Measurements from ENCODE around the gene FOXP1. TPM values are rescaled to one million over a fixed set of nuclear protein-coding genes. Genes with fewer than 3 reads are reported as not detected.

The FOXP1 gene
- total and polyA plus RNA-seq, 9 of the 15 experiments (the other 6 are each of a cell fraction or from before 2014, with no cell fraction given): 7.7 to 34.5 (median 13.7) TPM

DNA sequence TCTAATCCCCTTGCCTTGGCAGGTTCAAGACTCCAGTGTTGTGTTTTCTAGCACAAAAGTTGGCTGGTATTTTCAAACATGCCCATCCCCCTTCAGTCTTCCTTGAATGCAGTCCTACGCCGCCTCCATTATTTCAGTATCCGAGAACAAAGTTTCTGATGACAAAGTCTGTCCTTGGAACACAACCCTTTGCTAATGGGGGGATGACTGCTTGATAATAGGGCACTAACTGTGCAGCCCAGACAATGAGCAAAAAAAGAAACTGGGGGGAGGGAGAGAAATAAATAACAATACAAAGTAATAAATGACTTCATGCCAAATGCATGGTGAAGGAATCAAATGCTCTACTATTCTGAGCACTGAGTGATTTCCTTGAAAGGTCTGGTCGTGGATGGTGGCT is 310.1 kb downstream of the FOXP1 start:
- no TSS peak for BruUV-seq (replicated peaks)
- no peak for DNase-seq (ENCODE audit: extremely low read depth in 1 of 4, low spot score in 3 of 4)
- Histone ChIP-seq H4K20me1 (replicated peaks; ENCODE audit: control insufficient read depth, insufficient read depth, low read length) (no peaks in the 10 kb centered on the region), H3K9me1 (ENCODE audit: control insufficient read depth, insufficient read depth, low read length) (no peaks in the 10 kb centered on the region), H3K4me1 (replicated peaks in 1 of 2; ENCODE audit: control insufficient read depth in 2 of 2, insufficient read depth in 2 of 2, low read length in 2 of 2) (no peaks in the 10 kb centered on the region; a peak in 1 of 5 replicates), H3K4me3 (no peak overlapping the region), H3K9me3 (replicated peaks; ENCODE audit: control insufficient read depth, insufficient read depth, low read depth, low read length) (no peaks in the 10 kb centered on the region), H3K27ac (ENCODE audit: extremely low read depth, low read depth, low read length) (no peak overlapping the region), H3K4me2 (ENCODE audit: insufficient read depth, low read length) (no peak overlapping the region), H3K27me3 (ENCODE audit: control insufficient read depth in 2 of 2, insufficient read depth in 2 of 2, low read length in 2 of 2) (no peaks in the 10 kb centered on the region), H2AFZ (ENCODE audit: low read depth, low read length) (no peak overlapping the region), H3K36me3 (ENCODE audit: control insufficient read depth, insufficient read depth, low read length) (no peaks in the 10 kb centered on the region), H3K9ac (ENCODE audit: insufficient read depth in 1 of 2, low read depth in 2 of 2, low read length in 2 of 2) (no peak overlapping the region), H3K79me2 (ENCODE audit: control insufficient read depth, insufficient read depth, low read length) (no peaks in the 10 kb centered on the region)
- in situ Hi-C loops (cut with MboI): no loop called here
- CTCF ChIA-PET (ENCODE audit: low intra/inter-chr PET ratio): no interaction called here
- TF ChIP-seq, protein P1, sequence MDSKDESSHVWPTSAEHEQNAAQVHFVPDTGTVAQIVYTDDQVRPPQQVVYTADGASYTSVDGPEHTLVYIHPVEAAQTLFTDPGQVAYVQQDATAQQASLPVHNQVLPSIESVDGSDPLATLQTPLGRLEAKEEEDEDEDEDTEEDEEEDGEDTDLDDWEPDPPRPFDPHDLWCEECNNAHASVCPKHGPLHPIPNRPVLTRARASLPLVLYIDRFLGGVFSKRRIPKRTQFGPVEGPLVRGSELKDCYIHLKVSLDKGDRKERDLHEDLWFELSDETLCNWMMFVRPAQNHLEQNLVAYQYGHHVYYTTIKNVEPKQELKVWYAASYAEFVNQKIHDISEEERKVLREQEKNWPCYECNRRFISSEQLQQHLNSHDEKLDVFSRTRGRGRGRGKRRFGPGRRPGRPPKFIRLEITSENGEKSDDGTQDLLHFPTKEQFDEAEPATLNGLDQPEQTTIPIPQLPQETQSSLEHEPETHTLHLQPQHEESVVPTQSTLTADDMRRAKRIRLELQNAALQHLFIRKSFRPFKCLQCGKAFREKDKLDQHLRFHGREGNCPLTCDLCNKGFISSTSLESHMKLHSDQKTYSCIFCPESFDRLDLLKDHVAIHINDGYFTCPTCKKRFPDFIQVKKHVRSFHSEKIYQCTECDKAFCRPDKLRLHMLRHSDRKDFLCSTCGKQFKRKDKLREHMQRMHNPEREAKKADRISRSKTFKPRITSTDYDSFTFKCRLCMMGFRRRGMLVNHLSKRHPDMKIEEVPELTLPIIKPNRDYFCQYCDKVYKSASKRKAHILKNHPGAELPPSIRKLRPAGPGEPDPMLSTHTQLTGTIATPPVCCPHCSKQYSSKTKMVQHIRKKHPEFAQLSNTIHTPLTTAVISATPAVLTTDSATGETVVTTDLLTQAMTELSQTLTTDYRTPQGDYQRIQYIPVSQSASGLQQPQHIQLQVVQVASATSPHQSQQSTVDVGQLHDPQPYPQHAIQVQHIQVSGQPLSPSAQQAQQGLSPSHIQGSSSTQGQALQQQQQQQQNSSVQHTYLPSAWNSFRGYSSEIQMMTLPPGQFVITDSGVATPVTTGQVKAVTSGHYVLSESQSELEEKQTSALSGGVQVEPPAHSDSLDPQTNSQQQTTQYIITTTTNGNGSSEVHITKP (IDR thresholded peaks at IDR 0.05; ENCODE audit: partially characterized antibody): no peak
- TF ChIP-seq TGIF2 (CRISPR knock-in tag; IDR thresholded peaks at IDR 0.05) (no peak), KAT8 (IDR thresholded peaks at IDR 0.05; ENCODE audit: low read depth) (no peak), RBM15 (IDR thresholded peaks at IDR 0.05; ENCODE audit: insufficient read depth, low read length) (no peak), KLF13 (tag; IDR thresholded peaks at IDR 0.05; ENCODE audit: borderline replicate concordance, low read depth) (no peak)
- TF ChIP-seq, protein P2, sequence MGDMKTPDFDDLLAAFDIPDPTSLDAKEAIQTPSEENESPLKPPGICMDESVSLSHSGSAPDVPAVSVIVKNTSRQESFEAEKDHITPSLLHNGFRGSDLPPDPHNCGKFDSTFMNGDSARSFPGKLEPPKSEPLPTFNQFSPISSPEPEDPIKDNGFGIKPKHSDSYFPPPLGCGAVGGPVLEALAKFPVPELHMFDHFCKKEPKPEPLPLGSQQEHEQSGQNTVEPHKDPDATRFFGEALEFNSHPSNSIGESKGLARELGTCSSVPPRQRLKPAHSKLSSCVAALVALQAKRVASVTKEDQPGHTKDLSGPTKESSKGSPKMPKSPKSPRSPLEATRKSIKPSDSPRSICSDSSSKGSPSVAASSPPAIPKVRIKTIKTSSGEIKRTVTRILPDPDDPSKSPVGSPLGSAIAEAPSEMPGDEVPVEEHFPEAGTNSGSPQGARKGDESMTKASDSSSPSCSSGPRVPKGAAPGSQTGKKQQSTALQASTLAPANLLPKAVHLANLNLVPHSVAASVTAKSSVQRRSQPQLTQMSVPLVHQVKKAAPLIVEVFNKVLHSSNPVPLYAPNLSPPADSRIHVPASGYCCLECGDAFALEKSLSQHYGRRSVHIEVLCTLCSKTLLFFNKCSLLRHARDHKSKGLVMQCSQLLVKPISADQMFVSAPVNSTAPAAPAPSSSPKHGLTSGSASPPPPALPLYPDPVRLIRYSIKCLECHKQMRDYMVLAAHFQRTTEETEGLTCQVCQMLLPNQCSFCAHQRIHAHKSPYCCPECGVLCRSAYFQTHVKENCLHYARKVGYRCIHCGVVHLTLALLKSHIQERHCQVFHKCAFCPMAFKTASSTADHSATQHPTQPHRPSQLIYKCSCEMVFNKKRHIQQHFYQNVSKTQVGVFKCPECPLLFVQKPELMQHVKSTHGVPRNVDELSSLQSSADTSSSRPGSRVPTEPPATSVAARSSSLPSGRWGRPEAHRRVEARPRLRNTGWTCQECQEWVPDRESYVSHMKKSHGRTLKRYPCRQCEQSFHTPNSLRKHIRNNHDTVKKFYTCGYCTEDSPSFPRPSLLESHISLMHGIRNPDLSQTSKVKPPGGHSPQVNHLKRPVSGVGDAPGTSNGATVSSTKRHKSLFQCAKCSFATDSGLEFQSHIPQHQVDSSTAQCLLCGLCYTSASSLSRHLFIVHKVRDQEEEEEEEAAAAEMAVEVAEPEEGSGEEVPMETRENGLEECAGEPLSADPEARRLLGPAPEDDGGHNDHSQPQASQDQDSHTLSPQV (IDR thresholded peaks at IDR 0.05): no peak
- TF ChIP-seq, protein P3, sequence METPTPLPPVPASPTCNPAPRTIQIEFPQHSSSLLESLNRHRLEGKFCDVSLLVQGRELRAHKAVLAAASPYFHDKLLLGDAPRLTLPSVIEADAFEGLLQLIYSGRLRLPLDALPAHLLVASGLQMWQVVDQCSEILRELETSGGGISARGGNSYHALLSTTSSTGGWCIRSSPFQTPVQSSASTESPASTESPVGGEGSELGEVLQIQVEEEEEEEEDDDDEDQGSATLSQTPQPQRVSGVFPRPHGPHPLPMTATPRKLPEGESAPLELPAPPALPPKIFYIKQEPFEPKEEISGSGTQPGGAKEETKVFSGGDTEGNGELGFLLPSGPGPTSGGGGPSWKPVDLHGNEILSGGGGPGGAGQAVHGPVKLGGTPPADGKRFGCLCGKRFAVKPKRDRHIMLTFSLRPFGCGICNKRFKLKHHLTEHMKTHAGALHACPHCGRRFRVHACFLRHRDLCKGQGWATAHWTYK (CRISPR knock-in tag; IDR thresholded peaks at IDR 0.05): no peak
- 76% methylated on average over 4 of the region's 4 CpGs for whole genome bisulfite sequencing (ENCODE audit: insufficient coverage, low coverage, missing lambda C conversion rate)
- ATAC-seq: no peak
- no peak for FAIRE-seq
- POLR2A ChIA-PET: no interaction called here
- intact Hi-C loops (cut with micrococcal nuclease): no loop called here
